Measurements from ENCODE around the gene RALY.

- no peak for TF ChIP-seq ARNTL (CRISPR knock-in tag; IDR thresholded peaks at IDR 0.05; ENCODE audit: borderline replicate concordance, low read depth)
- TF ChIP-seq, protein P1, sequence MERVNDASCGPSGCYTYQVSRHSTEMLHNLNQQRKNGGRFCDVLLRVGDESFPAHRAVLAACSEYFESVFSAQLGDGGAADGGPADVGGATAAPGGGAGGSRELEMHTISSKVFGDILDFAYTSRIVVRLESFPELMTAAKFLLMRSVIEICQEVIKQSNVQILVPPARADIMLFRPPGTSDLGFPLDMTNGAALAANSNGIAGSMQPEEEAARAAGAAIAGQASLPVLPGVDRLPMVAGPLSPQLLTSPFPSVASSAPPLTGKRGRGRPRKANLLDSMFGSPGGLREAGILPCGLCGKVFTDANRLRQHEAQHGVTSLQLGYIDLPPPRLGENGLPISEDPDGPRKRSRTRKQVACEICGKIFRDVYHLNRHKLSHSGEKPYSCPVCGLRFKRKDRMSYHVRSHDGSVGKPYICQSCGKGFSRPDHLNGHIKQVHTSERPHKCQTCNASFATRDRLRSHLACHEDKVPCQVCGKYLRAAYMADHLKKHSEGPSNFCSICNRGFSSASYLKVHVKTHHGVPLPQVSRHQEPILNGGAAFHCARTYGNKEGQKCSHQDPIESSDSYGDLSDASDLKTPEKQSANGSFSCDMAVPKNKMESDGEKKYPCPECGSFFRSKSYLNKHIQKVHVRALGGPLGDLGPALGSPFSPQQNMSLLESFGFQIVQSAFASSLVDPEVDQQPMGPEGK (CRISPR knock-in tag; IDR thresholded peaks at IDR 0.05; ENCODE audit: borderline replicate concordance): no peak
- TF ChIP-seq PPARA (CRISPR knock-in tag; IDR thresholded peaks at IDR 0.05; ENCODE audit: borderline replicate concordance): no peak
- TF ChIP-seq ZFP30 (CRISPR knock-in tag; IDR thresholded peaks at IDR 0.05): no peak
Measured at GRCh38 chr20:33991502-33991901, 2.2 kb upstream of the RALY start.
